HepG2 (cell line): ENCODE measurements around the gene HDHD3. TPM values are rescaled to one million over a fixed set of nuclear protein-coding genes. Genes with fewer than 3 reads are reported as not detected.
A peak's percentile ranks its signal among the peaks of the same experiment; 100 is the strongest.

Experiments used
- DRAP1 ChIP-seq: IDR thresholded peaks from 2 replicates; pipeline ENCODE4 v1.6.1; 2016; ENCODE audit warnings: missing genetic modification reagents, missing compliant biosample characterization
- FOXK2 ChIP-seq: fragments of 450-650 bp; IDR thresholded peaks from 2 replicates; pipeline ENCODE4 v1.6.1; 2016
- IRX3 ChIP-seq: sonication (generic); formaldehyde crosslinking; IDR thresholded peaks from 2 replicates; pipeline ENCODE4 v1.8.1; 2023; ENCODE audit warnings: mild to moderate bottlenecking, low read depth, missing genetic modification reagents, borderline replicate concordance
- MTA1 ChIP-seq: sonication (generic); formaldehyde crosslinking; IDR thresholded peaks from 2 replicates; pipeline ENCODE4 v1.4.0; 2020; ENCODE audit warnings: missing genetic modification reagents, mild to moderate bottlenecking, borderline replicate concordance
- MTERF4 ChIP-seq: sonication (generic); formaldehyde crosslinking; IDR thresholded peaks from 2 replicates; pipeline ENCODE4 v1.8.0; 2023; ENCODE audit warnings: mild to moderate bottlenecking, missing genetic modification reagents
- PTBP1 ChIP-seq: fragments of 200-400 bp; formaldehyde crosslinking; IDR thresholded peaks from 2 replicates; pipeline ENCODE4 v1.6.1; 2018; ENCODE audit warnings: low read length, low read depth; ENCODE audit not compliant: poor library complexity, severe bottlenecking
- SNAPC4 ChIP-seq: sonication (generic); formaldehyde crosslinking; IDR thresholded peaks from 2 replicates; pipeline ENCODE4 v1.4.0; 2020; ENCODE audit warnings: mild to moderate bottlenecking, missing genetic modification reagents
- THAP8 ChIP-seq: sonication (generic); formaldehyde crosslinking; IDR thresholded peaks from 2 replicates; pipeline ENCODE4 v1.5.1; 2020; ENCODE audit warnings: missing genetic modification reagents, mild to moderate bottlenecking, borderline replicate concordance
- ZBTB25 ChIP-seq: IDR thresholded peaks from 2 replicates; pipeline ENCODE4 v1.6.1; 2018; ENCODE audit warnings: missing genetic modification reagents
- ZC3H4 ChIP-seq: sonication (generic); formaldehyde crosslinking; IDR thresholded peaks from 2 replicates; pipeline ENCODE4 v1.4.0; 2020; ENCODE audit warnings: missing genetic modification reagents, borderline replicate concordance
- ZNF263 ChIP-seq: sonication (generic); formaldehyde crosslinking; IDR thresholded peaks from 2 replicates; pipeline ENCODE4 v1.4.0; 2020; ENCODE audit warnings: missing genetic modification reagents
- ZNF570 ChIP-seq: sonication (generic); formaldehyde crosslinking; IDR thresholded peaks from 2 replicates; pipeline ENCODE4 v1.4.0; 2020; ENCODE audit warnings: mild to moderate bottlenecking, missing genetic modification reagents, borderline replicate concordance
- ZNF597 ChIP-seq: sonication (generic); formaldehyde crosslinking; IDR thresholded peaks from 2 replicates; pipeline ENCODE4 v1.5.0; 2020; ENCODE audit warnings: missing genetic modification reagents
- ZNF605 ChIP-seq: sonication (generic); formaldehyde crosslinking; IDR thresholded peaks from 2 replicates; pipeline ENCODE4 v1.8.0; 2022; ENCODE audit warnings: mild to moderate bottlenecking, missing genetic modification reagents
- ZNF619 ChIP-seq: sonication (generic); formaldehyde crosslinking; IDR thresholded peaks from 2 replicates; pipeline ENCODE4 v1.4.0; 2020; ENCODE audit warnings: mild to moderate bottlenecking, missing genetic modification reagents
- ZNF776 ChIP-seq: sonication (generic); formaldehyde crosslinking; IDR thresholded peaks from 2 replicates; pipeline ENCODE4 v1.4.0; 2020; ENCODE audit warnings: mild to moderate bottlenecking, missing genetic modification reagents
- polyA plus RNA-seq, 8 experiments: library from polyadenylated mRNA; depleted of rRNA in 3 of 8; stranded (reverse) in 7 of 8; unstranded in 1 of 8; fragments of >200 nt; fragmentation: Illumina TruSeq in 4 of 8; extraction: Trizol in 4 of 8; gene quantifications; 2 replicates each; pipeline versions ENCODE4 v1.2.1 to v1.2.3, GENCODE V29; 2011 to 2016; ENCODE audit warnings: low read depth in 4 of 8, missing spikeins in 1 of 8, mixed read lengths in 1 of 8; ENCODE audit not compliant: insufficient read depth in 1 of 8
- total RNA-seq, 5 experiments: library from RNA; depleted of rRNA; stranded (reverse); fragments of >200 nt; fragmentation: Illumina TruSeq; extraction: Trizol; gene quantifications; 2 replicates each; pipeline ENCODE4 v1.2.3, GENCODE V29; 2016; ENCODE audit warnings: low read depth in 1 of 5
- TF ChIP-seq, protein P1 (sequence below): sonication (generic); formaldehyde crosslinking; IDR thresholded peaks from 2 replicates; pipeline ENCODE4 v1.8.0; 2022; ENCODE audit warnings: missing genetic modification reagents, low read depth, mild to moderate bottlenecking, borderline replicate concordance

HDHD3 gene
- total and polyA plus RNA-seq, 2 of the 13 experiments (the other 11 are each of a cell fraction or from before 2014, with no cell fraction given), result 23.1 to 38.5 TPM

DNA sequence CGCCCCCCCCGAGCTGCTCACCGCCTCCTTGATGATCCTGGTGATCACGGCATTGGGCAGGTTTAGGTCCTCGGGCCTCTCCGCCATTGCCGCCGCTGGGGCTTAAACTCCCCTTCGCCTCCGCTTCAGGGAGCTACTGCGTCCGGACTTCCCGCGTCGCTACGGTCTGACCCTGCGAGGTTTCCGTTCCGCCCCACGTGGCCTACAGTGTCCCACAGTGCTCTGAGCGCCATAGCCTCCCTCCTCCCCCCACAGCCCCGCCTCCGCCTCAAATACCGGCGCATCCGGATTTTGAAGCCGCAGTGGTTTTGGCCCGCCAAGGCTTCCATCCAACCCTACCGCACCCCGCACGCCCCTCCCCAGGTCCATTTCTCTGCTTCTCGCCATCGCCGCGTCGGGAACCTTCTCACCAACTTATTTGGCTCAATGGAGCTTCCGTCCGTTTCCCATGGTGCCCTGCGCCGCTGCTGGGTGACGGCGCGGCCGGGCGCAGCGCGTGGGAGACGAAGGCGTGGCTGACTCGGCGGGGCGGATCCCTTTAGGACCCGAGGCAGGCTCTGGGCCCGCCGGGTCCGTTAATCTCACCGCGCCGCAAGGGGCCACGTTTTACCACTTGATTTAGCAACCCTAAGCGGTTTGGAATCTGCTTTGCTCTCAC lies 33.5 kb upstream of the HDHD3 start, which contains the start of the genes C9orf43 and POLE3 (continued):
- TF ChIP-seq MTERF4 (CRISPR knock-in tag) (no peak), ZNF776 (CRISPR knock-in tag) (peak; percentile 83), ZBTB25 (CRISPR knock-in tag) (peak; percentile 96), MTA1 (CRISPR knock-in tag) (peak; percentile 54; the same call in 1 of the 2 replicates), SNAPC4 (peak; percentile 87), ZNF263 (peak; percentile 82), ZNF619 (CRISPR knock-in tag) (no peak), ZNF605 (CRISPR knock-in tag) (peak; percentile 43; the same call in 1 of the 2 replicates), PTBP1 (peak; percentile 77), ZNF570 (CRISPR knock-in tag) (no peak), ZNF597 (CRISPR knock-in tag) (no peak), ZC3H4 (no peak), FOXK2 (no peak; the same call in 1 of the 2 replicates), IRX3 (CRISPR knock-in tag) (peak; percentile 95), THAP8 (CRISPR knock-in tag) (peak; percentile 75; the same call in 1 of the 2 replicates), DRAP1 (CRISPR knock-in tag) (0 out of 2 replicates have a peak, but pooled peaks have one; percentile 54)
- TF ChIP-seq, protein P1, sequence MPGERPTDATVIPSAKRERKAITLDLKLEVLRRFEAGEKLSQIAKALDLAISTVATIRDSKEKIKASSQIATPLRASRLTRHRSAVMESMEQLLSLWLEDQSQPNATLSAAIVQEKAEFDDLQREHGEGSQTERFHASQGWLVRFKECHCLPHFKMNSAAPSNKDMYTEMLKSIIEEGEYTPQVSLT (CRISPR knock-in tag), result peak; percentile 96; the same call in 1 of the 2 replicates
